GM12878 (cell line): ENCODE results near the gene PIK3R2. TPM values are rescaled to one million over a fixed set of nuclear protein-coding genes. Genes with fewer than 3 reads are reported as not detected.

Source experiments
- ATAC-seq: fragments of 200-7000 bp; cut with Tn5 transposase; 3 replicates; pipeline ENCODE4 v1.9.1; 2020; ENCODE audit warnings: mild to moderate bottlenecking, moderate library complexity
- BruUV-seq: library from RNA; stranded (reverse); fragments of 400-500 nt; replicated peaks from 2 replicates; lab custom pipeline; 2021; lab: Mats Ljungman, UMichigan
- CTCF ChIA-PET: fragments of 300-600 bp; sonication (Branson Sonifier 250); formaldehyde crosslinking; extraction: SDS; loops from one replicate; lab custom pipeline; 2021; ENCODE audit warnings: inconsistent platforms; lab: Yijun Ruan, JAX
- POLR2A ChIA-PET: fragments of 350-600 bp; formaldehyde crosslinking; extraction: SDS; loops from one replicate; lab custom pipeline; 2021; ENCODE audit warnings: inconsistent platforms; lab: Charles Lee
- RAD21 ChIA-PET: fragments of 300-600 bp; sonication (Branson Sonifier 250); formaldehyde crosslinking; loops from one replicate; lab custom pipeline; 2023; ENCODE audit warnings: antibody characterized with exemption; ENCODE audit not compliant: unreplicated experiment; lab: Charles Lee
- SMC1A ChIA-PET: fragments of 300-600 bp; sonication (Branson Sonifier 250); formaldehyde crosslinking; loops from one replicate; lab custom pipeline; 2023; ENCODE audit not compliant: unreplicated experiment, uncharacterized antibody; lab: Charles Lee
- DNase-seq: peaks from one replicate; pipeline ENCODE4 v3.0.0-alpha.2; 2011; ENCODE audit warnings: low read depth, low spot score
- FAIRE-seq: peaks from 3 replicates; lab custom pipeline; 2011; peaks lifted over from hg19 to GRCh38; lab: Jason Lieb, UNC
- H2AFZ ChIP-seq: 2 replicates; pipeline ENCODE4 v1.6.0; 2011; ENCODE audit warnings: low read depth, low read length, control low read depth; ENCODE audit not compliant: control insufficient read depth
- H3K27ac ChIP-seq: 2 replicates; pipeline ENCODE4 v1.5.1; 2011; ENCODE audit warnings: control low read depth; ENCODE audit not compliant: control insufficient read depth, insufficient read depth
- H3K27me3 ChIP-seq, 2 experiments: replicated peaks in 1 of 2; 2 replicates each; pipeline versions ENCODE4 v1.6.0 to v1.6.1; 2011; ENCODE audit warnings: low read length in 1 of 2; ENCODE audit not compliant: control insufficient read depth in 2 of 2, insufficient read depth in 2 of 2
- H3K36me3 ChIP-seq, 2 experiments: 2 replicates each; pipeline ENCODE4 v1.5.1; 2011; ENCODE audit warnings: low read length in 1 of 2; ENCODE audit not compliant: control insufficient read depth in 2 of 2, insufficient read depth in 2 of 2
- H3K4me1 ChIP-seq: 2 replicates; pipeline ENCODE4 v1.6.1; 2011; ENCODE audit warnings: mild to moderate bottlenecking, low read length, moderate library complexity, mixed read lengths; ENCODE audit not compliant: control insufficient read depth, insufficient read depth
- H3K4me2 ChIP-seq: 2 replicates; pipeline ENCODE4 v1.6.0; 2011; ENCODE audit warnings: control low read depth; ENCODE audit not compliant: control insufficient read depth, insufficient read depth
- H3K4me3 ChIP-seq: fragments of 200-600 bp; sonication (generic); 2 replicates; pipeline ENCODE4 v1.5.1; 2016
- H3K79me2 ChIP-seq: 2 replicates; pipeline ENCODE4 v1.6.0; 2011; ENCODE audit warnings: low read length; ENCODE audit not compliant: control insufficient read depth, insufficient read depth
- H3K9ac ChIP-seq: 2 replicates; pipeline ENCODE4 v1.8.0; 2011; ENCODE audit warnings: low read length, control low read depth, mixed read lengths; ENCODE audit not compliant: control insufficient read depth, insufficient read depth
- H3K9me3 ChIP-seq: replicated peaks from 3 replicates; pipeline ENCODE4 v1.5.1; 2011; ENCODE audit warnings: mild to moderate bottlenecking, low read length; ENCODE audit not compliant: control insufficient read depth, insufficient read depth
- H4K20me1 ChIP-seq: 2 replicates; pipeline ENCODE4 v1.6.0; 2011; ENCODE audit not compliant: control insufficient read depth, insufficient read depth
- CBFB ChIP-seq: IDR thresholded peaks from 2 replicates; pipeline ENCODE4 v1.6.1; 2016; ENCODE audit warnings: antibody characterized with exemption, low read depth
- CBX5 ChIP-seq: sonication (generic); IDR thresholded peaks from 2 replicates; pipeline ENCODE4 v1.6.1; 2016; ENCODE audit warnings: low read depth, moderate library complexity, mild to moderate bottlenecking, inconsistent platforms
- CREM ChIP-seq: IDR thresholded peaks from 2 replicates; pipeline ENCODE4 v1.6.1; 2014; ENCODE audit warnings: antibody characterized with exemption, low read depth
- CTCF ChIP-seq, 3 experiments: IDR thresholded peaks in 2 of 3; conservative IDR thresholded peaks in 1 of 3; 2 replicates each; pipeline ENCODE4 v1.5.1; 2011; ENCODE audit warnings: low read depth in 3 of 3, low read length in 3 of 3, mild to moderate bottlenecking in 3 of 3, control low read depth in 2 of 3, moderate library complexity in 2 of 3, inconsistent platforms in 1 of 3, mixed read lengths in 1 of 3; ENCODE audit not compliant: control insufficient read depth in 2 of 3, insufficient read depth in 1 of 3; ENCODE audit errors: extremely low read depth in 1 of 3
- DPF2 ChIP-seq: fragments of 450-650 bp; IDR thresholded peaks from 2 replicates; pipeline ENCODE4 v1.6.1; 2017; ENCODE audit warnings: mild to moderate bottlenecking
- ETV6 ChIP-seq, 2 experiments: fragments of 450-650 bp in 1 of 2; IDR thresholded peaks in 1 of 2; conservative IDR thresholded peaks in 1 of 2; 2 replicates each; pipeline ENCODE4 v1.6.1; 2014; ENCODE audit warnings: antibody characterized with exemption in 1 of 2, borderline replicate concordance in 1 of 2, low read depth in 1 of 2, mild to moderate bottlenecking in 1 of 2, moderate library complexity in 1 of 2
- FOXK2 ChIP-seq: fragments of 450-650 bp; IDR thresholded peaks from 2 replicates; pipeline ENCODE4 v1.6.1; 2017; ENCODE audit warnings: mild to moderate bottlenecking, moderate library complexity
- IRF4 ChIP-seq: IDR thresholded peaks from 2 replicates; pipeline ENCODE4 v1.6.1; 2011; ENCODE audit warnings: low read depth, low read length
- KDM1A ChIP-seq: fragments of 200-600 bp; sonication (generic); IDR thresholded peaks from 2 replicates; pipeline ENCODE4 v1.6.1; 2016; ENCODE audit warnings: borderline replicate concordance
- LARP7 ChIP-seq: fragments of 450-650 bp; IDR thresholded peaks from 2 replicates; pipeline ENCODE4 v1.6.1; 2017; ENCODE audit warnings: mild to moderate bottlenecking
- MEF2A ChIP-seq: IDR thresholded peaks from 2 replicates; pipeline ENCODE4 v1.6.1; 2011; ENCODE audit warnings: low read depth, mild to moderate bottlenecking, low read length, moderate library complexity; ENCODE audit not compliant: insufficient read depth
- MYC ChIP-seq: IDR thresholded peaks from 2 replicates; pipeline ENCODE4 v1.6.1; 2011; ENCODE audit warnings: mild to moderate bottlenecking, low read length, moderate library complexity, inconsistent platforms; ENCODE audit not compliant: insufficient read depth, insufficient replicate concordance, insufficient read length, severe bottlenecking
- PAX8 ChIP-seq: fragments of 450-650 bp; IDR thresholded peaks from 2 replicates; pipeline ENCODE4 v1.6.1; 2017; ENCODE audit warnings: mild to moderate bottlenecking, moderate library complexity
- POU2F2 ChIP-seq: IDR thresholded peaks from 3 replicates; pipeline ENCODE4 v1.6.1; 2011; ENCODE audit warnings: low read depth, mild to moderate bottlenecking, low read length, borderline replicate concordance
- RAD21 ChIP-seq: IDR thresholded peaks from 2 replicates; pipeline ENCODE4 v1.6.1; 2011; ENCODE audit warnings: mild to moderate bottlenecking, low read depth, low read length, moderate library complexity; ENCODE audit not compliant: insufficient read depth
- STAT1 ChIP-seq: fragments of 450-650 bp; conservative IDR thresholded peaks from 2 replicates; pipeline ENCODE4 v1.6.1; 2014; ENCODE audit warnings: antibody characterized with exemption, mild to moderate bottlenecking
- TARDBP ChIP-seq: IDR thresholded peaks from 2 replicates; pipeline ENCODE4 v1.6.1; 2016; ENCODE audit warnings: borderline replicate concordance
- WRNIP1 ChIP-seq: IDR thresholded peaks from 2 replicates; pipeline ENCODE4 v1.6.1; 2011; ENCODE audit warnings: low read depth, low read length, improper control_type of control experiment, borderline replicate concordance
- WGBS: methylation state at CpG from one replicate; pipeline ENCODE4 v1.1.6; 2016; ENCODE audit warnings: low lambda C conversion rate; ENCODE audit not compliant: insufficient replicate concordance, insufficient coverage; ENCODE audit errors: missing lambda C conversion rate; 5-methylcytosine and 5-hydroxymethylcytosine counted together
- in situ Hi-C: fragments of 300-500 bp; cut with MboI; formaldehyde crosslinking; loops from 9 replicates; pipeline ENCODE4 v1.14.3; 2018; ENCODE audit warnings: mixed read lengths
- intact Hi-C: fragments of 100-400 bp; cut with micrococcal nuclease; formaldehyde crosslinking; loops from one replicate; pipeline ENCODE4 v1.14.2; 2022; ENCODE audit not compliant: unreplicated experiment
- polyA plus RNA-seq, 11 experiments: library from polyadenylated mRNA; depleted of rRNA in 4 of 11; unstranded in 6 of 11; stranded (reverse) in 5 of 11; fragments of >200 nt; fragmentation: Nextera tagmentation in 4 of 11; fragmentation: Illumina TruSeq in 1 of 11; extraction: Ambion mirVana in 4 of 11; extraction: Trizol in 1 of 11; gene quantifications; 1 replicate in 1 of 11; 2 replicates in 10 of 11; pipeline versions ENCODE4 v1.2.1 to v1.2.3, GENCODE V29; 2011 to 2016; ENCODE audit warnings: inconsistent platforms in 2 of 11, missing spikeins in 2 of 11, low read depth in 1 of 11
- total RNA-seq, 4 experiments: library from RNA; depleted of rRNA in 3 of 4; stranded (reverse); fragments of >200 nt in 3 of 4; fragmentation: Illumina TruSeq in 1 of 4; extraction: Trizol in 1 of 4; gene quantifications; 2 replicates each; pipeline versions ENCODE4 v1.2.1 to v1.2.3, GENCODE V29; 2013 to 2021
- TF ChIP-seq, protein P1 (sequence below): IDR thresholded peaks from 2 replicates; pipeline ENCODE4 v1.6.1; 2012; ENCODE audit warnings: low read depth, low read length, improper control_type of control experiment

PIK3R2 gene
- total and polyA plus RNA-seq, 10 of the 15 experiments (the other 5 are each of a cell fraction or from before 2014, with no cell fraction given) = 0.26 to 22.6 (median 2.5) TPM

GRCh38 chr19:18109341-18109732, 43.6 kb upstream of the PIK3R2 start:
- H3K4me3 ChIP-seq = peak overlapping the region; percentile 83

More at GRCh38 chr19:18109341-18109732, 43.6 kb upstream of the PIK3R2 start:
- Histone ChIP-seq H3K27ac (peak overlapping the region; percentile 48; the same call in 1 of the 2 replicates), H3K79me2 (peaks cover 5% of the 10 kb centered on the region), H3K27me3 (no peaks in the 10 kb centered on the region), H3K4me1 (peaks cover 46% of the 10 kb centered on the region), H3K36me3 (peaks cover 3 to 10% of the 10 kb centered on the region in 2 experiments; a peak in 3 of 4 replicates), H3K9me3 (no peaks in the 10 kb centered on the region), H3K4me2 (peak overlapping the region; percentile 94), H4K20me1 (no peaks in the 10 kb centered on the region), H2AFZ (no peak overlapping the region), H3K9ac (peak overlapping the region; percentile 58)
- peak; percentile 3; the same call in 2 of the 3 replicates for ATAC-seq
- no peak for FAIRE-seq
- WGBS = 59% methylated on average over 12 of the region's 12 CpGs
- no TSS peak for BruUV-seq
- POLR2A ChIA-PET = interaction anchor here (0.5 to 4.3 kb wide), 7 partner anchors 8 to 52 kb away, joined by 3 to 16 read pairs (median 5); partner anchors contain the start of genes IL12RB1 and PIK3R2
- no peak for TF ChIP-seq POU2F2
- TF ChIP-seq CBFB = no peak
- TF ChIP-seq MYC = no peak
- no peak for TF ChIP-seq ETV6 (conservative IDR thresholded peaks at IDR 0.05 in 1 of 2, IDR thresholded peaks at IDR 0.05 in 1 of 2; ENCODE audit: borderline replicate concordance in 1 of 2, low read depth in 1 of 2)
- TF ChIP-seq IRF4 = no peak
- TF ChIP-seq PAX8 = no peak
- TF ChIP-seq CBX5 = no peak
- no peak for TF ChIP-seq STAT1
- TF ChIP-seq TARDBP = no peak
- TF ChIP-seq RAD21 = no peak
- no peak for TF ChIP-seq FOXK2
- TF ChIP-seq WRNIP1 = no peak
- TF ChIP-seq DPF2 = no peak
- TF ChIP-seq KDM1A = no peak
- TF ChIP-seq, protein P1, sequence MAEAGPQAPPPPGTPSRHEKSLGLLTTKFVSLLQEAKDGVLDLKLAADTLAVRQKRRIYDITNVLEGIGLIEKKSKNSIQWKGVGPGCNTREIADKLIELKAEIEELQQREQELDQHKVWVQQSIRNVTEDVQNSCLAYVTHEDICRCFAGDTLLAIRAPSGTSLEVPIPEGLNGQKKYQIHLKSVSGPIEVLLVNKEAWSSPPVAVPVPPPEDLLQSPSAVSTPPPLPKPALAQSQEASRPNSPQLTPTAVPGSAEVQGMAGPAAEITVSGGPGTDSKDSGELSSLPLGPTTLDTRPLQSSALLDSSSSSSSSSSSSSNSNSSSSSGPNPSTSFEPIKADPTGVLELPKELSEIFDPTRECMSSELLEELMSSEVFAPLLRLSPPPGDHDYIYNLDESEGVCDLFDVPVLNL = no peak
- no peak for TF ChIP-seq CTCF (IDR thresholded peaks at IDR 0.05 in 2 of 3, conservative IDR thresholded peaks at IDR 0.05 in 1 of 3; ENCODE audit: control insufficient read depth in 2 of 3, extremely low read depth in 1 of 3, insufficient read depth in 1 of 3, low read depth in 3 of 3, low read length in 3 of 3)
- TF ChIP-seq CREM = no peak
- TF ChIP-seq MEF2A = no peak
- no peak for TF ChIP-seq LARP7
- in situ Hi-C loops = no loop called here
- CTCF ChIA-PET = interaction anchor here (0.7 to 6.3 kb wide), 8 partner anchors 9 to 61 kb away, joined by 3 to 48 read pairs (median 8); partner anchors contain the start of genes MAST3 and PIK3R2
- DNase-seq = no peak
- intact Hi-C loops = loop anchor here (2.0 kb wide), 1 partner anchor 103 kb away; no protein-coding TSS in a partner anchor
- RAD21 ChIA-PET = interaction anchor here (1.1 to 3.2 kb wide), 5 partner anchors 10 to 46 kb away, joined by 3 to 14 read pairs (median 5); partner anchors contain the start of gene PIK3R2
- SMC1A ChIA-PET = interaction anchor here (0.8 to 3.1 kb wide), 9 partner anchors 11 to 83 kb away, joined by 3 to 12 read pairs (median 4); partner anchors contain the start of genes MAST3, MPV17L2 and PIK3R2
